ENCODE results near the gene PDZD2. TPM values are rescaled to one million over a fixed set of nuclear protein-coding genes. Genes with fewer than 3 reads are reported as not detected.

PDZD2 gene
- total RNA-seq, 1 donor from 2014 or later: 21.5 TPM

GRCh38 chr5:31626156-31626555 is 12.8 kb upstream of the PDZD2 start:
- peak overlapping the region; percentile 68 for H3K27ac Mint-ChIP-seq
- peaks cover 5% of the 10 kb centered on the region for H3K27me3 Mint-ChIP-seq (ENCODE audit: low read depth)
- H3K9me3 Mint-ChIP-seq: no peaks in the 10 kb centered on the region
- H3K36me3 Mint-ChIP-seq: no peaks in the 10 kb centered on the region
- no peak for TF ChIP-seq CTCF (IDR thresholded peaks at IDR 0.05; ENCODE audit: unreplicated experiment)
- H3K4me1 Mint-ChIP-seq: peaks cover 32% of the 10 kb centered on the region
- no peak for DNase-seq (ENCODE audit: low spot score in 2 of 2, unreplicated experiment in 2 of 2)
- no peak overlapping the region for H3K4me3 Mint-ChIP-seq

GRCh38 chr5:31626604-31627234 is 12.2 kb upstream of the PDZD2 start:
- Mint-ChIP-seq H3K27ac (peak overlapping the region; percentile 32), H3K4me3 (no peak overlapping the region), H3K27me3 (ENCODE audit: low read depth) (peaks cover 8% of the 10 kb centered on the region), H3K36me3 (no peaks in the 10 kb centered on the region), H3K9me3 (no peaks in the 10 kb centered on the region), H3K4me1 (peaks cover 32% of the 10 kb centered on the region)
- no peak for TF ChIP-seq CTCF (IDR thresholded peaks at IDR 0.05; ENCODE audit: unreplicated experiment)
- DNase-seq (ENCODE audit: low spot score in 2 of 2, unreplicated experiment in 2 of 2): no peak

GRCh38 chr5:31630931-31631330 is 8.0 kb upstream of the PDZD2 start:
- Mint-ChIP-seq H3K27ac (no peak overlapping the region), H3K27me3 (ENCODE audit: low read depth) (peaks cover 15% of the 10 kb centered on the region), H3K4me3 (no peak overlapping the region), H3K36me3 (no peaks in the 10 kb centered on the region), H3K9me3 (no peaks in the 10 kb centered on the region), H3K4me1 (peaks cover 9% of the 10 kb centered on the region)
- TF ChIP-seq CTCF (IDR thresholded peaks at IDR 0.05; ENCODE audit: unreplicated experiment): no peak
- DNase-seq (ENCODE audit: low spot score in 2 of 2, unreplicated experiment in 2 of 2): no peak

- no peak for TF ChIP-seq CTCF (IDR thresholded peaks at IDR 0.05; ENCODE audit: unreplicated experiment)
- Mint-ChIP-seq H3K4me3 (no peak overlapping the region), H3K27ac (no peak overlapping the region), H3K4me1 (peaks cover 13% of the 10 kb centered on the region), H3K27me3 (ENCODE audit: low read depth) (peaks cover 15% of the 10 kb centered on the region), H3K9me3 (no peaks in the 10 kb centered on the region), H3K36me3 (no peaks in the 10 kb centered on the region)
- DNase-seq (ENCODE audit: low spot score in 2 of 2, unreplicated experiment in 2 of 2): no peak
Observed at GRCh38 chr5:31632460-31632859, 6.5 kb upstream of the PDZD2 start.

GRCh38 chr5:31635446-31635845 is 3.5 kb upstream of the PDZD2 start:
- no peak for DNase-seq (ENCODE audit: low spot score in 2 of 2, unreplicated experiment in 2 of 2)
- H3K4me3 Mint-ChIP-seq: no peak overlapping the region
- H3K36me3 Mint-ChIP-seq: no peaks in the 10 kb centered on the region
- H3K9me3 Mint-ChIP-seq: no peaks in the 10 kb centered on the region
- H3K27me3 Mint-ChIP-seq (ENCODE audit: low read depth): peaks cover 17% of the 10 kb centered on the region
- TF ChIP-seq CTCF (IDR thresholded peaks at IDR 0.05; ENCODE audit: unreplicated experiment): no peak
- no peak overlapping the region for H3K27ac Mint-ChIP-seq
- peaks cover 27% of the 10 kb centered on the region for H3K4me1 Mint-ChIP-seq

- DNase-seq (ENCODE audit: low spot score in 2 of 2, unreplicated experiment in 2 of 2): no peak
- peaks cover 7% of the 10 kb centered on the region for H3K27me3 Mint-ChIP-seq (ENCODE audit: low read depth)
Observed at GRCh38 chr5:31637851-31638250, 1.1 kb upstream of the PDZD2 start.

More at GRCh38 chr5:31637851-31638250, 1.1 kb upstream of the PDZD2 start:
- Mint-ChIP-seq H3K9me3 (no peaks in the 10 kb centered on the region), H3K4me1 (peaks cover 27% of the 10 kb centered on the region), H3K36me3 (no peaks in the 10 kb centered on the region), H3K27ac (peak overlapping the region; percentile 39), H3K4me3 (peak overlapping the region; percentile 87)
- no peak for TF ChIP-seq CTCF (IDR thresholded peaks at IDR 0.05; ENCODE audit: unreplicated experiment)

Data from mesothelial cell of epicardium (in vitro differentiated cells).